GM19238 (cell line): ENCODE results near the gene GNG2.

Experiments
- DNase-seq: peaks from one replicate; pipeline ENCODE4 v3.0.0; 2011; ENCODE audit warnings: low spot score; ENCODE audit not compliant: insufficient read length

GNG2 gene

GRCh38 chr14:51939755-51940301, 79.4 kb downstream of the GNG2 start:
- DNase-seq: no peak

GRCh38 chr14:51942971-51943370, 82.6 kb downstream of the GNG2 start:
- no peak for DNase-seq

- no peak for DNase-seq
These were observed 89.6 kb downstream of the GNG2 start for GRCh38 chr14:51950007-51950406.

GRCh38 chr14:51951656-51952055, 91.2 kb downstream of the GNG2 start:
- no peak for DNase-seq

GRCh38 chr14:51954031-51954430, 93.6 kb downstream of the GNG2 start:
- DNase-seq: no peak

GRCh38 chr14:51954657-51955056, 94.2 kb downstream of the GNG2 start:
- no peak for DNase-seq

GRCh38 chr14:51957950-51958349, 97.5 kb downstream of the GNG2 start:
- no peak for DNase-seq

GRCh38 chr14:51959928-51960327, 99.5 kb downstream of the GNG2 start:
- DNase-seq: no peak

GRCh38 chr14:51960866-51961265, 100.5 kb downstream of the GNG2 start:
- DNase-seq: no peak

- DNase-seq: no peak
These were observed 102.3 kb downstream of the GNG2 start for GRCh38 chr14:51962711-51963110.

GRCh38 chr14:51963286-51963685, 102.9 kb downstream of the GNG2 start:
- no peak for DNase-seq

- no peak for DNase-seq
These were observed 107.1 kb downstream of the GNG2 start for GRCh38 chr14:51967521-51967920.

- DNase-seq: no peak
These were observed 109.6 kb downstream of the GNG2 start for GRCh38 chr14:51969852-51970540.

GRCh38 chr14:51972566-51972965, 112.2 kb downstream of the GNG2 start:
- no peak for DNase-seq

- DNase-seq: no peak
These were observed 116.7 kb downstream of the GNG2 start for GRCh38 chr14:51977075-51977474.

GRCh38 chr14:51978681-51979085, 118.3 kb downstream of the GNG2 start:
- DNase-seq: no peak

- DNase-seq: peak; percentile 55
These were observed 118.8 kb downstream of the GNG2 start for GRCh38 chr14:51979088-51979709.

- DNase-seq: no peak
These were observed 120.9 kb downstream of the GNG2 start for GRCh38 chr14:51981218-51981854.

- DNase-seq: no peak
These were observed 127.8 kb downstream of the GNG2 start for GRCh38 chr14:51988221-51988620.

GRCh38 chr14:51989293-51990234, 129.2 kb downstream of the GNG2 start, which contains the start of gene RTRAF:
TSS of gene RTRAF (plus strand) at chr14:51989546. CDS start at chr14:51989640, 94 bp downstream.
- peak; percentile 84 for DNase-seq

- no peak for DNase-seq
These were observed 130.1 kb downstream of the GNG2 start for GRCh38 chr14:51990488-51990887.
